HepG2 (cell line): ENCODE results near the gene CDC42EP5. TPM values are rescaled to one million over a fixed set of nuclear protein-coding genes. Genes with fewer than 3 reads are reported as not detected.
A peak's percentile ranks its signal among the peaks of the same experiment; 100 is the strongest.

Experiments
- ARNT2 ChIP-seq: sonication (generic); formaldehyde crosslinking; IDR thresholded peaks from 2 replicates; pipeline ENCODE4 v1.8.0; 2022; ENCODE audit warnings: mild to moderate bottlenecking, low read depth, missing genetic modification reagents, moderate library complexity
- ATAD3A ChIP-seq: sonication (generic); formaldehyde crosslinking; IDR thresholded peaks from 2 replicates; pipeline ENCODE4 v1.4.0; 2020; ENCODE audit warnings: missing genetic modification reagents
- KAT7 ChIP-seq: IDR thresholded peaks from 2 replicates; pipeline ENCODE4 v1.6.1; 2018; ENCODE audit warnings: borderline replicate concordance, missing compliant biosample characterization
- KDM5B ChIP-seq: sonication (generic); formaldehyde crosslinking; IDR thresholded peaks from 2 replicates; pipeline ENCODE4 v1.4.0; 2020; ENCODE audit warnings: missing genetic modification reagents, mild to moderate bottlenecking, borderline replicate concordance
- NR2F2 ChIP-seq: IDR thresholded peaks from 2 replicates; pipeline ENCODE4 v1.6.1; 2012; ENCODE audit warnings: low read depth, inconsistent platforms, borderline replicate concordance
- RCOR2 ChIP-seq: IDR thresholded peaks from 2 replicates; pipeline ENCODE4 v1.6.1; 2016; ENCODE audit warnings: missing biosample characterization, missing genetic modification reagents
- RFXAP ChIP-seq: sonication (generic); formaldehyde crosslinking; IDR thresholded peaks from 2 replicates; pipeline ENCODE4 v1.4.0; 2020; ENCODE audit warnings: missing genetic modification reagents, borderline replicate concordance
- SMARCE1 ChIP-seq: fragments of 450-650 bp; IDR thresholded peaks from 2 replicates; pipeline ENCODE4 v1.6.1; 2017; ENCODE audit warnings: borderline replicate concordance
- STAG1 ChIP-seq: sonication (generic); formaldehyde crosslinking; IDR thresholded peaks from 2 replicates; pipeline ENCODE4 v1.4.0; 2020; ENCODE audit warnings: missing genetic modification reagents
- TP53 ChIP-seq: sonication (generic); formaldehyde crosslinking; conservative IDR thresholded peaks from 2 replicates; pipeline ENCODE4 v1.4.0; 2020; ENCODE audit warnings: missing genetic modification reagents
- ZBTB7B ChIP-seq: sonication (generic); formaldehyde crosslinking; IDR thresholded peaks from 2 replicates; pipeline ENCODE4 v1.4.0; 2020; ENCODE audit warnings: missing genetic modification reagents
- ZNF235 ChIP-seq: sonication (generic); formaldehyde crosslinking; IDR thresholded peaks from 2 replicates; pipeline ENCODE4 v1.8.1; 2023; ENCODE audit warnings: mild to moderate bottlenecking, missing genetic modification reagents, borderline replicate concordance
- ZNF432 ChIP-seq: sonication (generic); formaldehyde crosslinking; IDR thresholded peaks from 2 replicates; pipeline ENCODE4 v1.5.0; 2020; ENCODE audit warnings: missing genetic modification reagents, mild to moderate bottlenecking, borderline replicate concordance
- polyA plus RNA-seq, 8 experiments: library from polyadenylated mRNA; depleted of rRNA in 3 of 8; stranded (reverse) in 7 of 8; unstranded in 1 of 8; fragments of >200 nt; fragmentation: Illumina TruSeq in 4 of 8; extraction: Trizol in 4 of 8; gene quantifications; 2 replicates each; pipeline versions ENCODE4 v1.2.1 to v1.2.3, GENCODE V29; 2011 to 2016; ENCODE audit warnings: low read depth in 4 of 8, missing spikeins in 1 of 8, mixed read lengths in 1 of 8; ENCODE audit not compliant: insufficient read depth in 1 of 8
- total RNA-seq, 5 experiments: library from RNA; depleted of rRNA; stranded (reverse); fragments of >200 nt; fragmentation: Illumina TruSeq; extraction: Trizol; gene quantifications; 2 replicates each; pipeline ENCODE4 v1.2.3, GENCODE V29; 2016; ENCODE audit warnings: low read depth in 1 of 5
- TF ChIP-seq, protein P1 (sequence below): IDR thresholded peaks from 2 replicates; pipeline ENCODE4 v1.6.1; 2018; ENCODE audit warnings: missing genetic modification reagents
- TF ChIP-seq, protein P2 (sequence below): IDR thresholded peaks from 2 replicates; pipeline ENCODE4 v1.6.1; 2012; ENCODE audit warnings: low read depth, low read length, improper control_type of control experiment
- TF ChIP-seq, protein P3 (sequence below): sonication (generic); formaldehyde crosslinking; conservative IDR thresholded peaks from 2 replicates; pipeline ENCODE4 v1.8.0; 2022; ENCODE audit warnings: low read depth, missing genetic modification reagents

The CDC42EP5 gene
- total and polyA plus RNA-seq, 2 of the 13 experiments (the other 11 are each of a cell fraction or from before 2014, with no cell fraction given): 0.41 to 1.6 TPM

DNA sequence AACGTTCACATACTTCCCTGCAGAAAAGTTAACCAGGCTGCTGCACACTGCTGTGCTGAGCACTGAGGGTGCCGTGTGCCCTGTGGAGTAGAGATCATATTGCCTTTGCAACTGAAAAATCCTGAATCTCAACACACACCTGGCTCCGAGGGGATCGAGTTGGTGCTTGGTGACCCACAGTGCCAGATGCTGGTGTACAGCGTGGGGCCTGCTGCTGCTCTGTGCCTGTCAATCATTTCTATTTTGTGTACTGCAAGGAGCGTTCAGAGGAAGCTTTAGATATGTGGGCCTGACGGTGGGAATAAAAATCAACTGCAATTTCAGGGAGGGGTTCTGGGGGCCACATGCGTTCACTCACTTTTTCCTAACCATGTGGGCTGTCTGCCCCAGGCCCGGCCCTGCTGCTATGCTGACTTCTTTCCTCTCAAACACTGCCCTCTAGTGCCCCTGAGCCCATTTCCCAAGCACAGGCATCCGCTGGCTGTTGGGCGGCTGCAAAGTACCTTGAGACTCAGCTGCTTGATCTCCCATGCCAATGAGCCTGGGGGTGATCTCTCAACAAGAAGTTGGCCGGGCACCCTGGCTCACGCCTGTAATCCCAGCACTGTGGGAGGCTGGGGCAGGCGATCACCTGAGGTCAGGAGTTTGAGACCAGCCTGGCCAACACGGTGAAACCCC, 33.8 kb downstream of the CDC42EP5 start (continued):
- TF ChIP-seq, protein P1, sequence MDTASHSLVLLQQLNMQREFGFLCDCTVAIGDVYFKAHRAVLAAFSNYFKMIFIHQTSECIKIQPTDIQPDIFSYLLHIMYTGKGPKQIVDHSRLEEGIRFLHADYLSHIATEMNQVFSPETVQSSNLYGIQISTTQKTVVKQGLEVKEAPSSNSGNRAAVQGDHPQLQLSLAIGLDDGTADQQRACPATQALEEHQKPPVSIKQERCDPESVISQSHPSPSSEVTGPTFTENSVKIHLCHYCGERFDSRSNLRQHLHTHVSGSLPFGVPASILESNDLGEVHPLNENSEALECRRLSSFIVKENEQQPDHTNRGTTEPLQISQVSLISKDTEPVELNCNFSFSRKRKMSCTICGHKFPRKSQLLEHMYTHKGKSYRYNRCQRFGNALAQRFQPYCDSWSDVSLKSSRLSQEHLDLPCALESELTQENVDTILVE (CRISPR knock-in tag): no peak
- TF ChIP-seq RFXAP (CRISPR knock-in tag): no peak
- TF ChIP-seq STAG1 (CRISPR knock-in tag): peak; percentile 65
- TF ChIP-seq ZBTB7B (CRISPR knock-in tag): 0 out of 2 replicates have a peak, but pooled peaks have one; percentile 26
- no peak for TF ChIP-seq ARNT2 (CRISPR knock-in tag)
- no peak for TF ChIP-seq KAT7 (CRISPR knock-in tag)
- no peak for TF ChIP-seq RCOR2 (CRISPR knock-in tag)
- TF ChIP-seq KDM5B (CRISPR knock-in tag): no peak
- no peak for TF ChIP-seq NR2F2
- TF ChIP-seq SMARCE1: no peak
- no peak for TF ChIP-seq ZNF432 (CRISPR knock-in tag)
- no peak for TF ChIP-seq TP53 (CRISPR knock-in tag)
- TF ChIP-seq ATAD3A: no peak
- no peak for TF ChIP-seq ZNF235 (CRISPR knock-in tag)
- TF ChIP-seq, protein P2, sequence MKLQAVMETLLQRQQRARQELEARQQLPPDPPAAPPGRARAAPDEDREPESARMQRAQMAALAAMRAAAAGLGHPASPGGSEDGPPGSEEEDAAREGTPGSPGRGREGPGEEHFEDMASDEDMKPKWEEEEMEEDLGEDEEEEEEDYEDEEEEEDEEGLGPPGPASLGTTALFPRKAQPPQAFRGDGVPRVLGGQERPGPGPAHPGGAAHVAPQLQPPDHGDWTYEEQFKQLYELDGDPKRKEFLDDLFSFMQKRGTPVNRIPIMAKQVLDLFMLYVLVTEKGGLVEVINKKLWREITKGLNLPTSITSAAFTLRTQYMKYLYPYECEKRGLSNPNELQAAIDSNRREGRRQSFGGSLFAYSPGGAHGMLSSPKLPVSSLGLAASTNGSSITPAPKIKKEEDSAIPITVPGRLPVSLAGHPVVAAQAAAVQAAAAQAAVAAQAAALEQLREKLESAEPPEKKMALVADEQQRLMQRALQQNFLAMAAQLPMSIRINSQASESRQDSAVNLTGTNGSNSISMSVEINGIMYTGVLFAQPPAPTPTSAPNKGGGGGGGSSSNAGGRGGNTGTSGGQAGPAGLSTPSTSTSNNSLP: no peak
- TF ChIP-seq, protein P3, sequence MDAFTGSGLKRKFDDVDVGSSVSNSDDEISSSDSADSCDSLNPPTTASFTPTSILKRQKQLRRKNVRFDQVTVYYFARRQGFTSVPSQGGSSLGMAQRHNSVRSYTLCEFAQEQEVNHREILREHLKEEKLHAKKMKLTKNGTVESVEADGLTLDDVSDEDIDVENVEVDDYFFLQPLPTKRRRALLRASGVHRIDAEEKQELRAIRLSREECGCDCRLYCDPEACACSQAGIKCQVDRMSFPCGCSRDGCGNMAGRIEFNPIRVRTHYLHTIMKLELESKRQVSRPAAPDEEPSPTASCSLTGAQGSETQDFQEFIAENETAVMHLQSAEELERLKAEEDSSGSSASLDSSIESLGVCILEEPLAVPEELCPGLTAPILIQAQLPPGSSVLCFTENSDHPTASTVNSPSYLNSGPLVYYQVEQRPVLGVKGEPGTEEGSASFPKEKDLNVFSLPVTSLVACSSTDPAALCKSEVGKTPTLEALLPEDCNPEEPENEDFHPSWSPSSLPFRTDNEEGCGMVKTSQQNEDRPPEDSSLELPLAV (CRISPR knock-in tag): no peak
